Mucosa of stomach (tissue), 1 donor: ENCODE data around the gene DENND2D.

Source experiments
- H3K27me3 ChIP-seq: one replicate; pipeline ENCODE4 v1.7.0; 2013; ENCODE audit warnings: mild to moderate bottlenecking, low read length; ENCODE audit not compliant: control insufficient read depth, insufficient read depth
- H3K36me3 ChIP-seq: one replicate; pipeline ENCODE4 v1.7.0; 2013; ENCODE audit warnings: low read length; ENCODE audit not compliant: control insufficient read depth, insufficient read depth
- H3K4me1 ChIP-seq: one replicate; pipeline ENCODE4 v1.7.0; 2013; ENCODE audit warnings: mild to moderate bottlenecking, low read length; ENCODE audit not compliant: control insufficient read depth, insufficient read depth
- H3K4me3 ChIP-seq: one replicate; pipeline ENCODE4 v1.7.0; 2013; ENCODE audit warnings: low read length
- H3K9ac ChIP-seq: one replicate; pipeline ENCODE4 v1.7.0; 2013; ENCODE audit warnings: mild to moderate bottlenecking, low read length, moderate library complexity
- H3K9me3 ChIP-seq: one replicate; pipeline ENCODE4 v1.7.0; 2013; ENCODE audit warnings: mild to moderate bottlenecking, low read length, moderate library complexity; ENCODE audit not compliant: control insufficient read depth
- donor health status: Pancreatic carcinoma.

DENND2D gene

GRCh38 chr1:111208921-111209320, 8.5 kb upstream of the DENND2D start:
- no peaks in the 10 kb centered on the region for H3K9me3 ChIP-seq
- H3K4me1 ChIP-seq, result peaks cover 8% of the 10 kb centered on the region
- H3K4me3 ChIP-seq, result no peak overlapping the region
- H3K27me3 ChIP-seq, result no peaks in the 10 kb centered on the region
- H3K36me3 ChIP-seq, result no peaks in the 10 kb centered on the region
- H3K9ac ChIP-seq, result no peak overlapping the region

- peaks cover 36% of the 10 kb centered on the region for H3K4me1 ChIP-seq
- H3K9me3 ChIP-seq, result no peaks in the 10 kb centered on the region
- no peak overlapping the region for H3K9ac ChIP-seq
- H3K36me3 ChIP-seq, result no peaks in the 10 kb centered on the region
- H3K4me3 ChIP-seq, result no peak overlapping the region
- H3K27me3 ChIP-seq, result no peaks in the 10 kb centered on the region
Measured at GRCh38 chr1:111205714-111206050, 5.2 kb upstream of the DENND2D start.

- no peaks in the 10 kb centered on the region for H3K27me3 ChIP-seq
- H3K9me3 ChIP-seq, result no peaks in the 10 kb centered on the region
- no peaks in the 10 kb centered on the region for H3K36me3 ChIP-seq
- peaks cover 41% of the 10 kb centered on the region for H3K4me1 ChIP-seq
- H3K9ac ChIP-seq, result no peak overlapping the region
- no peak overlapping the region for H3K4me3 ChIP-seq
Measured at GRCh38 chr1:111204983-111205713, 4.7 kb upstream of the DENND2D start.

- Histone ChIP-seq H3K36me3 (no peaks in the 10 kb centered on the region), H3K27me3 (no peaks in the 10 kb centered on the region), H3K9ac (peak overlapping the region; percentile 82), H3K4me1 (peaks cover 49% of the 10 kb centered on the region), H3K4me3 (peak overlapping the region; percentile 25), H3K9me3 (no peaks in the 10 kb centered on the region)
Measured at GRCh38 chr1:111204201-111204982, 3.9 kb upstream of the DENND2D start.

- Histone ChIP-seq H3K9ac (peak overlapping the region; percentile 82), H3K27me3 (no peaks in the 10 kb centered on the region), H3K4me3 (peak overlapping the region; percentile 71), H3K4me1 (peaks cover 55% of the 10 kb centered on the region), H3K36me3 (peaks cover 1% of the 10 kb centered on the region), H3K9me3 (no peaks in the 10 kb centered on the region)
Measured at GRCh38 chr1:111203681-111204200, 3.3 kb upstream of the DENND2D start.

- peak overlapping the region; percentile 82 for H3K9ac ChIP-seq
- peak overlapping the region; percentile 71 for H3K4me3 ChIP-seq
- H3K27me3 ChIP-seq, result no peaks in the 10 kb centered on the region
- H3K4me1 ChIP-seq, result peaks cover 56% of the 10 kb centered on the region
- peaks cover 9% of the 10 kb centered on the region for H3K36me3 ChIP-seq
- no peaks in the 10 kb centered on the region for H3K9me3 ChIP-seq
Measured at GRCh38 chr1:111202707-111203623, 2.5 kb upstream of the DENND2D start.

GRCh38 chr1:111202366-111202706, 1.9 kb upstream of the DENND2D start:
- no peak overlapping the region for H3K4me3 ChIP-seq
- H3K9ac ChIP-seq, result peak overlapping the region; percentile 82
- peaks cover 56% of the 10 kb centered on the region for H3K4me1 ChIP-seq

GRCh38 chr1:111201275-111202090, 1.0 kb upstream of the DENND2D start:
- Histone ChIP-seq H3K4me3 (no peak overlapping the region), H3K27me3 (no peaks in the 10 kb centered on the region), H3K4me1 (peaks cover 56% of the 10 kb centered on the region), H3K9ac (no peak overlapping the region), H3K9me3 (no peaks in the 10 kb centered on the region), H3K36me3 (peaks cover 18% of the 10 kb centered on the region)

More at GRCh38 chr1:111202366-111202706, 1.9 kb upstream of the DENND2D start:
- H3K9me3 ChIP-seq, result no peaks in the 10 kb centered on the region
- peaks cover 15% of the 10 kb centered on the region for H3K36me3 ChIP-seq
- no peaks in the 10 kb centered on the region for H3K27me3 ChIP-seq

GRCh38 chr1:111200802-111201161, 336 bp upstream of the DENND2D start:
- H3K36me3 ChIP-seq, result peaks cover 18% of the 10 kb centered on the region
- peak overlapping the region; percentile 38 for H3K9ac ChIP-seq
- no peaks in the 10 kb centered on the region for H3K9me3 ChIP-seq
- no peaks in the 10 kb centered on the region for H3K27me3 ChIP-seq
- H3K4me1 ChIP-seq, result peaks cover 58% of the 10 kb centered on the region
- H3K4me3 ChIP-seq, result no peak overlapping the region

- Histone ChIP-seq H3K4me3 (no peak overlapping the region), H3K27me3 (no peaks in the 10 kb centered on the region), H3K4me1 (peaks cover 65% of the 10 kb centered on the region), H3K9me3 (no peaks in the 10 kb centered on the region), H3K36me3 (peaks cover 18% of the 10 kb centered on the region), H3K9ac (no peak overlapping the region)
Measured at GRCh38 chr1:111199329-111199728, 1.1 kb downstream of the DENND2D start.

GRCh38 chr1:111198836-111199235, 1.6 kb downstream of the DENND2D start:
- Histone ChIP-seq H3K9me3 (no peaks in the 10 kb centered on the region), H3K4me3 (no peak overlapping the region), H3K9ac (no peak overlapping the region), H3K36me3 (peaks cover 18% of the 10 kb centered on the region), H3K27me3 (no peaks in the 10 kb centered on the region), H3K4me1 (peaks cover 69% of the 10 kb centered on the region)
